PC-9 (cell line): ENCODE measurements around the gene ESR2. TPM values are rescaled to one million over a fixed set of nuclear protein-coding genes. Genes with fewer than 3 reads are reported as not detected.
A peak's percentile ranks its signal among the peaks of the same experiment; 100 is the strongest.

Experiments
- BruUV-seq: library from RNA; stranded (reverse); fragments of 400-500 nt; replicated peaks from 2 replicates; lab custom pipeline; 2021; lab: Mats Ljungman, UMichigan
- CTCF ChIA-PET: fragments of 300-600 bp; sonication (Branson Sonifier 250); formaldehyde crosslinking; loops from one replicate; lab custom pipeline; 2022; ENCODE audit warnings: antibody characterized with exemption; lab: Charles Lee
- POLR2A ChIA-PET: fragments of 300-600 bp; sonication (Branson Sonifier 250); formaldehyde crosslinking; loops from one replicate; lab custom pipeline; 2022; ENCODE audit warnings: antibody characterized with exemption; ENCODE audit not compliant: unreplicated experiment; lab: Charles Lee
- DNase-seq, 2 experiments: peaks; one replicate each; pipeline versions ENCODE4 v3.0.0 to v3.0.0-alpha.2; 2015 to 2022; ENCODE audit warnings: mixed read lengths in 1 of 2
- H2AFZ ChIP-seq: fragments of 200-600 bp; sonication (generic); 2 replicates; pipeline ENCODE4 v1.8.1; 2017; ENCODE audit warnings: antibody characterized with exemption
- H3F3A ChIP-seq: fragments of 200-600 bp; sonication (generic); 2 replicates; pipeline ENCODE4 v1.8.1; 2017; ENCODE audit warnings: antibody characterized with exemption, mild to moderate bottlenecking, low read depth; ENCODE audit not compliant: insufficient read depth
- H3K27ac ChIP-seq: fragments of 200-600 bp; sonication (generic); 2 replicates; pipeline ENCODE4 v1.6.1; 2016; ENCODE audit warnings: mixed run types
- H3K27me3 ChIP-seq: fragments of 200-600 bp; sonication (generic); 2 replicates; pipeline ENCODE4 v1.6.1; 2016; ENCODE audit warnings: low read depth, mixed run types; ENCODE audit not compliant: insufficient read depth
- H3K36me3 ChIP-seq: fragments of 200-600 bp; sonication (generic); 2 replicates; pipeline ENCODE4 v1.6.1; 2016; ENCODE audit warnings: low read depth, mixed run types
- H3K4me1 ChIP-seq: fragments of 200-600 bp; sonication (generic); replicated peaks from 2 replicates; pipeline ENCODE4 v1.6.1; 2016; ENCODE audit warnings: mixed run types; ENCODE audit not compliant: insufficient read depth
- H3K4me2 ChIP-seq: fragments of 200-600 bp; sonication (generic); 2 replicates; pipeline ENCODE4 v1.6.1; 2017; ENCODE audit warnings: mixed run types
- H3K4me3 ChIP-seq: fragments of 200-600 bp; sonication (generic); 2 replicates; pipeline ENCODE4 v1.6.1; 2016; ENCODE audit warnings: mixed run types
- H3K79me2 ChIP-seq: fragments of 200-600 bp; sonication (generic); 2 replicates; pipeline ENCODE4 v1.6.1; 2017; ENCODE audit warnings: low read depth, mixed run types
- H3K9me2 ChIP-seq: fragments of 200-600 bp; sonication (generic); 2 replicates; pipeline ENCODE4 v1.8.1; 2017; ENCODE audit warnings: mild to moderate bottlenecking; ENCODE audit not compliant: insufficient read depth
- H3K9me3 ChIP-seq: fragments of 200-600 bp; sonication (generic); 2 replicates; pipeline ENCODE4 v1.8.1; 2016; ENCODE audit warnings: low read depth; ENCODE audit not compliant: insufficient read depth
- H4K20me1 ChIP-seq: fragments of 200-600 bp; sonication (generic); 2 replicates; pipeline ENCODE4 v1.8.1; 2017; ENCODE audit not compliant: insufficient read depth
- CTCF ChIP-seq: fragments of 200-600 bp; sonication (generic); conservative IDR thresholded peaks from 2 replicates; pipeline ENCODE4 v1.6.1; 2017; ENCODE audit warnings: mixed run types, antibody characterized with exemption, mild to moderate bottlenecking, moderate library complexity
- EZH2 ChIP-seq: fragments of 200-600 bp; sonication (generic); IDR thresholded peaks from 2 replicates; pipeline ENCODE4 v1.8.0; 2017; ENCODE audit warnings: antibody characterized with exemption, low read depth
- intact Hi-C: fragments of 100-400 bp; cut with micrococcal nuclease; formaldehyde crosslinking; loops from one replicate; pipeline ENCODE4 v1.10.0; 2022; ENCODE audit not compliant: unreplicated experiment
- total RNA-seq: library from RNA; stranded (reverse); gene quantifications from 2 replicates; pipeline ENCODE4 v1.2.3, GENCODE V29; 2021

ESR2 gene
- total RNA-seq, 1 experiment from 2014 or later: 0.20 TPM

GRCh38 chr14:64193821-64194220, 100.3 kb downstream of the ESR2 start:
- intact Hi-C loops: no loop called here
- peaks cover 13% of the 10 kb centered on the region for H3K4me1 ChIP-seq
- ChIA-PET POLR2A (no interaction called here), CTCF (no interaction called here)
- no peaks in the 10 kb centered on the region for H3K79me2 ChIP-seq
- H3K27ac ChIP-seq: 0 out of 2 replicates have a peak overlapping the region, but pooled peaks have one; percentile 7
- TF ChIP-seq CTCF (no peak), EZH2 (no peak)
- H3K36me3 ChIP-seq: no peaks in the 10 kb centered on the region
- no peaks in the 10 kb centered on the region for H4K20me1 ChIP-seq
- H3K9me2 ChIP-seq: no peaks in the 10 kb centered on the region
- H3K4me2 ChIP-seq: no peak overlapping the region
- H3K9me3 ChIP-seq: no peaks in the 10 kb centered on the region
- H2AFZ ChIP-seq: no peak overlapping the region
- no peak for DNase-seq
- H3F3A ChIP-seq: no peaks in the 10 kb centered on the region
- BruUV-seq: no TSS peak
- H3K4me3 ChIP-seq: no peak overlapping the region
- H3K27me3 ChIP-seq: no peaks in the 10 kb centered on the region

- ChIA-PET CTCF (no interaction called here), POLR2A (no interaction called here)
- TF ChIP-seq EZH2 (no peak), CTCF (no peak)
- no peaks in the 10 kb centered on the region for H4K20me1 ChIP-seq
- no peaks in the 10 kb centered on the region for H3K79me2 ChIP-seq
- H3K27me3 ChIP-seq: no peaks in the 10 kb centered on the region
- no peaks in the 10 kb centered on the region for H3F3A ChIP-seq
- H3K9me3 ChIP-seq: no peaks in the 10 kb centered on the region
- DNase-seq: peak in 1 of 2 experiments; percentile 42
- no TSS peak for BruUV-seq
- H3K4me1 ChIP-seq: peaks cover 13% of the 10 kb centered on the region
- H3K4me2 ChIP-seq: no peak overlapping the region
- no peaks in the 10 kb centered on the region for H3K9me2 ChIP-seq
- no peak overlapping the region for H3K27ac ChIP-seq
- H2AFZ ChIP-seq: no peak overlapping the region
- intact Hi-C loops: no loop called here
- H3K36me3 ChIP-seq: no peaks in the 10 kb centered on the region
- no peak overlapping the region for H3K4me3 ChIP-seq
These were observed 102.4 kb downstream of the ESR2 start for GRCh38 chr14:64191756-64192155.

- Histone ChIP-seq H3K27ac (no peak overlapping the region), H3F3A (no peaks in the 10 kb centered on the region), H3K4me1 (peaks cover 13% of the 10 kb centered on the region), H3K36me3 (no peaks in the 10 kb centered on the region), H3K4me3 (no peak overlapping the region), H3K79me2 (no peaks in the 10 kb centered on the region), H3K4me2 (no peak overlapping the region), H4K20me1 (no peaks in the 10 kb centered on the region), H3K27me3 (no peaks in the 10 kb centered on the region), H3K9me3 (no peaks in the 10 kb centered on the region), H3K9me2 (no peaks in the 10 kb centered on the region), H2AFZ (no peak overlapping the region)
- BruUV-seq: no TSS peak
- intact Hi-C loops: no loop called here
- DNase-seq: no peak
- POLR2A ChIA-PET: interaction anchor here (0.6 kb wide), 1 partner anchor 153 kb away, joined by 4 read pairs; no protein-coding TSS in a partner anchor
- CTCF ChIA-PET: no interaction called here
- TF ChIP-seq CTCF: no peak
- TF ChIP-seq EZH2: no peak
These were observed 103.1 kb downstream of the ESR2 start for GRCh38 chr14:64190974-64191502.
